OCI-LY1 (cell line): ENCODE data around the gene PRR5L.

ENCODE experiments used
- EZH2 ChIP-seq: fragments of 200-600 bp; sonication (generic), shearing (Covaris generic); IDR thresholded peaks from 2 replicates; pipeline ENCODE4 v1.8.0; 2017; ENCODE audit warnings: borderline replicate concordance, mixed run types, mild to moderate bottlenecking, antibody characterized with exemption, low read length, moderate library complexity, mixed read lengths
- TF ChIP-seq, protein P1 (sequence below): fragments of 200-600 bp; sonication (generic), shearing (Covaris generic); IDR thresholded peaks from 2 replicates; pipeline ENCODE4 v1.5.1; 2017; ENCODE audit warnings: mild to moderate bottlenecking, antibody characterized with exemption, low read length, moderate library complexity, mixed read lengths

DNA sequence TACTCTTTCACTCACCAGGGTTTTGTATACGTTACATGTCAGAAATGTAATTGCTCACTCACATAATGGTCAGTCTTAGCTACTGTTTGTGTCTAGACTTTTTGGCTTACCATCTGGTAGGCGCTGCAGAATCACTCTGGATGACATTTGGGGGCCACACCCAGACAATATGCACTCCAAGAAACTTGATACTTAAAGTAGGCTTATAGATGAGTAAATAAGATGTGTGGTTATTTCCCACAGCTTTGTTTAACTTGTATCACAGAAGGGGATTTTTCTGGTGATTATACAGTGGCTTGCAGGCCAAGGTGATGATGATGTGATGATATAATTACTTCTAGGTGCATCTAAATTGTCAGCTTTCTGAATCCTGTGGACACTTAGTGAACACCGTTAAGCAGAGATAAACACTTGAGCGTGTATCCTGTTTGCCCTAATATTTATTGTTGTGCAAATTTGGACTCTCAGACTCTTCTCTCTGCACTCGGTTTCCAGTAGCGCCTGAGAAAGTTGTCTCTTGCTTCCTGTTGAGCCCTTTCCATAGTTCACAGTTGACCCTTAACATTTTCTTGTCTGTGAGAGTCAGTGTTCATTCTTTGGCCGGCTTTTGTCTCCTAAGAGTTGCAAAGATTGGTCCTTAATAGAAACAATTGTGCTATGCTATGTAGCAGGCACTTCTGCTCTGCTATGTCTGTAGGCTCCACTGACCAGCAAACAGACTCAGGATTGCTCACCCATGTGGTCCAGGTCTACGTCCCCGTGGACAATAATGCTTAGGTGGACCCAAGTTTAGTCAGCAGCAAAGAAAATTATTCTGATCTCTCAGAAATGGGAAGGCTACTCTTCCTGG lies 89.3 kb downstream of the PRR5L start:
- TF ChIP-seq, protein P1, sequence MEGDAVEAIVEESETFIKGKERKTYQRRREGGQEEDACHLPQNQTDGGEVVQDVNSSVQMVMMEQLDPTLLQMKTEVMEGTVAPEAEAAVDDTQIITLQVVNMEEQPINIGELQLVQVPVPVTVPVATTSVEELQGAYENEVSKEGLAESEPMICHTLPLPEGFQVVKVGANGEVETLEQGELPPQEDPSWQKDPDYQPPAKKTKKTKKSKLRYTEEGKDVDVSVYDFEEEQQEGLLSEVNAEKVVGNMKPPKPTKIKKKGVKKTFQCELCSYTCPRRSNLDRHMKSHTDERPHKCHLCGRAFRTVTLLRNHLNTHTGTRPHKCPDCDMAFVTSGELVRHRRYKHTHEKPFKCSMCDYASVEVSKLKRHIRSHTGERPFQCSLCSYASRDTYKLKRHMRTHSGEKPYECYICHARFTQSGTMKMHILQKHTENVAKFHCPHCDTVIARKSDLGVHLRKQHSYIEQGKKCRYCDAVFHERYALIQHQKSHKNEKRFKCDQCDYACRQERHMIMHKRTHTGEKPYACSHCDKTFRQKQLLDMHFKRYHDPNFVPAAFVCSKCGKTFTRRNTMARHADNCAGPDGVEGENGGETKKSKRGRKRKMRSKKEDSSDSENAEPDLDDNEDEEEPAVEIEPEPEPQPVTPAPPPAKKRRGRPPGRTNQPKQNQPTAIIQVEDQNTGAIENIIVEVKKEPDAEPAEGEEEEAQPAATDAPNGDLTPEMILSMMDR, result no peak
- TF ChIP-seq EZH2, result no peak
